ENCODE data around the gene PERCC1.
"Not testable (repeated sequence)": the region's sequence is repeated elsewhere in the genome, so short reads cannot be mapped to it uniquely, and the experiment has no call there.

The PERCC1 gene

GRCh38 chr16:1451702-1452392 is 21.0 kb downstream of the PERCC1 start:
- FAIRE-seq: no peak

DNA sequence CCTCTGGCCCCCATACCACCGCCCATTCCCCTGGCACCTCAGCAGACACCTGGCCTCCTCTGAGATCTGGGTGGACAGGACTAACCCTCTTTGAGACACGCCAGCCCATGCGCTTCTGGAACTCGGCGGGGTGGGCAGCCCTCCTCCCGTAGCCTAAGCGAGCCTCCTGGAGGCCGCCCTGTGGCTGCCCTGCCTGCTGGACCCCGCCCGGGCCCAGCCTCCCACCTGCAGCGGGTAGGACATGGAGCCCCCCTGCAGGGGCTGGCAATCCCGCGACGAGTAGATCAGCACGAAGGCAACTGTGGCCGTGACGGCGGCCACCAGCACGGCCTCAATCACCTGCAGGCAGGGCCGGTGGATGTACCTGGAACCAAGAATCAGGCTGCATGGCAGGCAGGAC is 21.7 kb downstream of the PERCC1 start:
- no peak for FAIRE-seq

- FAIRE-seq: no peak
These were observed 22.4 kb downstream of the PERCC1 start for GRCh38 chr16:1453316-1453715.

DNA sequence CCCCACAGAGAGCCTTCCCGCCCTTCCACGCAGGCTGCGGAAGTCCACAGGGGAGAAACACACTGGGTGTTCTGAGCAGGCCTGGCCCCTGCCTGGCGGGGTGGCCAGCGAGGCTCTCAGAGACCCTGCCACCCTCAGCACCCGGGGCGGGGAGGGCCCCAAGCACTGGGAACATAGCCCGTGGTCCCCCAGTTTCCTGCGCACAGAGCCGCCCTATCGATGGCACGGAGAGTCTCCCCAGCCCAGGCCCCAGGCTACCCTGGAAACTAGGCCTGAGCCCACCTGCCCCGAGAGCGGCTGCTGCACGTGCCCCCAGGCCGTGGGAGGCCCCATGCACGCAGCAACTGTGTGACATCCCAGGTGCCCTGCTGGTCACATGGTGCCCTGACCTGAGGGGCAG is 23.7 kb downstream of the PERCC1 start:
- FAIRE-seq: no peak

- no peak for FAIRE-seq
These were observed 24.6 kb downstream of the PERCC1 start for GRCh38 chr16:1455190-1456171.

DNA sequence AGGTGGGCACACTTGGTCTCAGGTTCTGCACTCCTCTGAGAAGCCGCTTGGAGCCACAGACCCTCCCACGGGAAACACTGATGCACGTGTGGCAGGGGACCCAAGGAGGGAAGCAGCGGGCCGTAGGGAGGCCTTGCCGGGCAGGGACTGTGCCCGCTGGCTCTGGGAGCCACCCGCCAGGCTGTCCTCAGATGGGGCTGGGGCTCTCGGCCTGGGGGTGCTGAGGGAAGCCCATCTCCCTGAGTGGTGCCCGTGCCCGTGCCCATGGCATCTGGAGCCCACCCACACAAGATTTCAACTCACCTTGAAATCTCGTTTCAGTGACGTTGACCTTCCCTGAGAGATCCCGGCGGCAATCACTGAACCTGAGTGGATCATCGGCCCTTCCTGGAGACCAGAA is 26.1 kb downstream of the PERCC1 start:
- no peak for FAIRE-seq

- no peak for FAIRE-seq
These were observed 26.8 kb downstream of the PERCC1 start for GRCh38 chr16:1457489-1458245.

GRCh38 chr16:1458336-1458976 is 27.6 kb downstream of the PERCC1 start:
- FAIRE-seq: no peak

DNA sequence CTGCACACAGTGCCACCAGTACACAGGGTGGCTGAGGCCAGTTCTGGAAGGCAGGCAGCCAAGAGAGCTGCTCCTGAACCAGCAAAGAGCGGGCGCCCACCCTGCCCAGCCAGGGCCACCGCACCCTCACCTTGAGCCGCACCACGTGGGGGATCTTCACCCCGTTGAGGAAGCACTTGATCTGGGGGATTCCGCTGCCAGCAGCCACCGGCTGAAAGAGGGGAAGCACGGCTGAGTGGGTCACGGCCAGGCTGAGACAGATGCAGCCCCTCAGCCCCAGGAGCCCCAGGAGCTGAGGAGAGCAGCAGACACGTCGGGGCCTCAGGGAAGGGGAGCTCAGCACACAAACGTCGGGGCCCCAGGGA is 28.1 kb downstream of the PERCC1 start:
- no peak for FAIRE-seq

GRCh38 chr16:1459967-1460366 is 29.1 kb downstream of the PERCC1 start:
- FAIRE-seq: no peak

DNA sequence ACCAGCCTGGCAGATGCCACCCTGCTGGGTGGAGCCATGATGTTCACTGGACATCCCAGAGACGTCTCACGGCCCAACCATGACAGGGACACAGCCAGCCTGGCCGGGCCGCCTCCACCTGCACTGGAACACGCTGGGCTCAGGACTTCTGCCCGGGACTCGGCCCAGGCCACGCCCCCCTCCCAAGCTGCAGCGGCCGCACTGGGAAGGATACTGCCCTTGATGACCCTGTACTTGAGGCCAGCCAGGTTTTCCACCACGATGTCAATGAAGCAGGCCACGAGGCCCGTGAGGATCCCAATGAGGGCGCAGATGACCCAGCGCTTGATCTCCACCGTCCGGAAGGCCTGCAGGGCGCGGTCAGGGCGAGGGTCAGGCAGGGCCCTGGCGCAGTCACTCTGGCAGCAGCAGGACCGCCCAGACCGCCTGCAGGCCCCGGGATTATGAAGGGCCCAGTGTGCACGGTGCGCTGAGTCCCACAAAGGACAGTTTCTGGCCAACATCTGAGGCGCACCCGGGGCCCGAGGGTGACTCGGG is 29.8 kb downstream of the PERCC1 start:
- FAIRE-seq: no peak

- no peak for FAIRE-seq
These were observed 30.3 kb downstream of the PERCC1 start for GRCh38 chr16:1461146-1461545.

DNA sequence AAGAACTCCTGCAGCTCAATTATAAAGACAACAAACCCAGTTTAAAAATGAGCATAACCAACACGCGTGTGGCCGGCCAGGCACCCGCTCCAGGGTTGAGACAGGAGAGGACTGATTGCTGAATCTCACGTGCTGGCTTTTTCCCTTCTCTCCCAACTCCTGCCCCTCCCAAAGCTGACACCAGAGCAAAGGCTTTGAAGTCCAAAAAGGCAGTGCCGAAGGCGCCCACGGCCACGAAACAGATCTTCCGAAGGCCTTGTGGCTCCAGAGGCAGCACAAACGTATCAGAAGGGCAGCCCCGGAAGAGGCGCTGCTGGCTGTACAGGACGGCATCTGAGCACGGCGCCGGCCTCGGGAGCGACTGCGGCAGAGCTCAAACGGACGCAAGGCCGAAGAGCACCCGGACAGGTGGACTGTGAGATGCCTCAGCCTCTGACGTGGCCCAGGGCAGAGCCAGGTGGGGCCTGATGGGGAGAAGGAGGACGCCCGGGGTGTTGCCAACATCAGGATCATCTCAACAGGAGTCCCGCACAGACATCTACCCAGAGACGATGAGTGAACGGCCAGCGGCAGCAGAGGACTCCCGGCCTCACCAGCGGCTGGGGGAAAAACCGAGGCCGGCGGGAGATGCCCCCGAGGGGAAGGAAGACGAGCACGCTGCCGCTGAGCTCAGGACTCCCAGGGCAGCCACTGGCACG is 33.5 kb downstream of the PERCC1 start:
- FAIRE-seq: no peak

- FAIRE-seq: no peak
These were observed 34.2 kb downstream of the PERCC1 start for GRCh38 chr16:1464894-1465566.

GRCh38 chr16:1465567-1465915 is 34.7 kb downstream of the PERCC1 start:
- no peak for FAIRE-seq

DNA sequence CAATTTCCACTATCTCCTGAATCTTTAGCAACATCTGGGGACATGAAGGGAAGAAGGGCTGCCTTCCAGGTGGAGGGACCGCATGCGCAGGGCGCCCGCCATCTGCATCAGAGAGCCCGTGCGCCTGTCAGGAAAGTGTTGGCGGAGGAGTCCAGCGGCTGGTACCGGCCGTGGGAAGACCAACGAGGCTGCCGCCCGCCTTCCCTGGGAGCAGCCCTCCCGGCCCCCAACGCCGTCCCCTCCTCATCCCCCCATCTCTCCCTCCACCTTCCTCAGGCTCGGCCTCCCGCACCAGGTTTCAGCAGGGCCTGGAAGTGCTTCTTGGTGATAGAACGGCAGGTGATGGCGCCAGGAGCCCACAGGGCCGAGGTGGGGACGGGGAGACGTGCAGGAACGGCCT is 35.2 kb downstream of the PERCC1 start:
- no peak for FAIRE-seq

GRCh38 chr16:1466968-1467521 is 36.2 kb downstream of the PERCC1 start:
- FAIRE-seq: no peak

GRCh38 chr16:1468426-1468810 is 37.5 kb downstream of the PERCC1 start:
- FAIRE-seq: no peak

- FAIRE-seq: not testable (repeated sequence)
These were observed 38.3 kb downstream of the PERCC1 start for GRCh38 chr16:1469141-1469540.

DNA sequence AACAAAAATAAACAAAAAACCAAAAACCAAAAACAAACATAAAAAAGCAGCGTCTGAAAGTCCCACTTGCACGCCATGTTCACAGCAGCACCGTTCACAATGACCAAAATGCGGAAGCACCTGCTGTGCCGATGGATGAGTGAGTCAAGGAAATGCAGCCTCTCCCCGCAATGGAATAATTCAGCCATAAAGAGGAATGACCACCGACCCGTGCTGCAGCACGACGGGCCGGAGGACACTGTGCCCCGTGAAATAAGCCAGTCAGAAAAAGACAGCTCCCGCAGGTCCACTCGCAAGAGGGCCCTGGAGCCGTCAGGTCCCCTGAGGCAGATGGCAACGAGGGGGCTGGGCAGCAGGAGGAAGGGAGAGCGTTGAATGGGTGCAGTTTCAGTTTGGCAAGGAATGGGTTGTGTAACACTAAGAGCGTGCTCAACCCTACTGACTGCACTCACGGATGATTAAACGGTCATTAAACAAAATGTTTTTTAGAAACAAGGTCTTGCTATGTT is 38.9 kb downstream of the PERCC1 start:
- no peak for FAIRE-seq
